LoVo (cell line): ENCODE measurements around the gene TEAD1.

Source experiments
- DNase-seq: peaks from one replicate; pipeline ENCODE4 v3.0.0-alpha.2; 2016; ENCODE audit warnings: low spot score

TEAD1 gene

DNA sequence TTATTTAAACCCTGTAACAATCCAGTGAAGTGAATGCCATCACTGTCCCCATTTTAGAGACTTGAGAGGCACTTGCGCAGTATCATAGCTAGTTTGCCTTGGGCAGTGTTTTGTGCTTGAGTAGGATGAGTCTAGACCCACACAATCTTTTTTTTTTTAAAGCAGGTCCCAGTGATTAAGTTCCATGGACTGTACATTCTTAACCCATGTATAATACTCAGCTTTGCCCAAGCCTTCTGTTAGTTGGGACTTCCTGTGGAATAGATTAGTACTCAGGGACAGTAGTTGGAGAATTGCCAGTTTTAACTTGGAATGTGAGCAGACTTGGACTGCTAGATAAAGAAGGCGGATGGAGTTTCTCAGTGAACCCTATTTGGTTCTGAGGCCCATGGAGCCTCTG is 226.3 kb downstream of the TEAD1 start:
- DNase-seq: peak; percentile 15

DNA sequence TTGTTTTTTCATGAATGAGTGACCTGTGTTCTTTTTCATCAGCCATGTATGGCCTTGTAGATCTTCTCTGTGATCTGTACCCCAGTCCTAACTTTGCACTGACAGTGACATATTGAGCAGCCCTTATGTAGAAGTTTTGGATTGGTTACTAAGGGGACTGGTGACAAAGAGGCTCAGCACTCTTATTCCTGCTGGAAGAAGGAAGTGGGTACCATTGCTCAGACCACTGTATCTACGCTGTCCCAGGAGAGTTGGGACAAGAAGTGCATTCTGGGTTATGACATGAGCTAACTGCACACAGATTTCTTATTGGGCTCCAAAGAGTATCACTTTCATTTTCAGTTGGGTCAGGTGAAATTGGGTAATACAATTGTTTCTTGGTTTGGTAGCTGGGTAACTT is 227.1 kb downstream of the TEAD1 start:
- DNase-seq: no peak

DNA sequence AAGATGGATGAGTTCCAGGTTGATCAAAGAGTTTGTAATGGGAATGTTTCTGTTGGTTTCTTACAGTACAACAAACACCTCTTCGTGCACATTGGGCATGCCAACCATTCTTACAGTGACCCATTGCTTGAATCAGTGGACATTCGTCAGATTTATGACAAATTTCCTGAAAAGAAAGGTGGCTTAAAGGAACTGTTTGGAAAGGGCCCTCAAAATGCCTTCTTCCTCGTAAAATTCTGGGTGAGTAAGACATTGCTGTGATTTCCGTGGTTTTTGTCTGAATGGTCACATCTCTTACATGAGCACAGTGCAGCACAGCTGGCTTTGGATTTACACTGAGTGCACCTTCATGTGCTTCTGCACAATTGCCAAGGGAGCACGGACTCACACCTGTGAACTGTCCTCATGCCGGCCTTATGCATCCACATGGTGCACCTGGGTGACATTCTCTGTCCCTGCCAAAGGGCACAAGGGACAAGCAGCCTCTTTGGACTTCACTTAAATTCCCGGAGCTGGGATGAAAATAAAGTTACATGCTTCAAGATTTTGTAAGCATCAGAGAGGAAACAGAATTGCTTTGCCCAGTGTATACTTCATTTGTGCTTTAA is 227.8 kb downstream of the TEAD1 start:
- DNase-seq: peak; percentile 2

DNA sequence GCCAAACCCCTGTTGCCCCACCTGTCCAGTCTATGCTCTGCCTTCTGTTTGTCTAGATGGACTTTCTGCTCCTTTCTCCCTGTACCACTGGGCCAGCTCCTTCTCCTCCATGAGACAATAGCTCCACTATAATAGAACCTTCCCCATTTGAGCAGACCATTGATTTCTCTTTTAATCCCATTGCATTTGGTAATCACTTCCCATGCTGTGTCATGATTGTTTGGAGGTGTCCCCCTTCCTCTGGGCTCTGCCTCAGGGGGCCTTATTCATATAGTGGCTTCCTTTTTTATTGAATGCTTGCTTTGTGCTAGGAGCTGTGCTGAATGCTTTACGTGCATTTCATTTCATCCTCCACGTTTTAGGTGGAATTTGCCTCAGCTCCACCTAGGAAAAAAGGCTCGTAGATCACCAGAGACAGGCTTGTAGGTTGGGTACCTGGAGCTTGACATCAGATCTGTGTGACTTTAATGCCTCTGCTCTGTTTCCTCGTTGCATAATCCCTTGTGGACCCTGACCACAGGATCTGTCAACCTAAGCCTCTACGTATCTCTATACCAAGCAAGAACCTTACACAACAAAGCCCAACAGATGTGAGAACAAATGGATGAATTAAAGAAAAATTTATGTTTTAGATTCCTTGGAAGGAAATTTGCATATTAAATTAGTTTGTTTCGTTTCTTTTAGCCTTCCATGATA is 228.7 kb downstream of the TEAD1 start:
- DNase-seq: no peak

DNA sequence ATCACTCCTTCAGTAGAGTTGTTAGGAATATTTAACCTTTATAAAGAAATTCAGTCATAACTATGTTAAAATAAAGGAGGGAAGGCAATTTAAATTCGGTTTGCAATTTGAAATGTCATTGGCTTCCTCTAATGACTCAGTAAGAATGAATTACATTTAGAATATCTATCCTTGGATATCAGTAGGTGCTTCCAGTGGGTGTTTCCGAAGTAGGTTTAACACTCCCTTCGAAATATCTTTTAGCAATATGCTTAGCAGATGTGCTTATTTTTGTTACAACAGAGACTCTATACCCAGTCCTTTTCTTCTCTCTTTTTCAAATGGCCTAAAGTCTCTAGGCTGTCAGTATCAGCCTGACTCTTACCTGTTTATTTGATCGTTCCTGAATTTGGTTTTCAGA is 231.2 kb downstream of the TEAD1 start:
- DNase-seq: no peak

DNA sequence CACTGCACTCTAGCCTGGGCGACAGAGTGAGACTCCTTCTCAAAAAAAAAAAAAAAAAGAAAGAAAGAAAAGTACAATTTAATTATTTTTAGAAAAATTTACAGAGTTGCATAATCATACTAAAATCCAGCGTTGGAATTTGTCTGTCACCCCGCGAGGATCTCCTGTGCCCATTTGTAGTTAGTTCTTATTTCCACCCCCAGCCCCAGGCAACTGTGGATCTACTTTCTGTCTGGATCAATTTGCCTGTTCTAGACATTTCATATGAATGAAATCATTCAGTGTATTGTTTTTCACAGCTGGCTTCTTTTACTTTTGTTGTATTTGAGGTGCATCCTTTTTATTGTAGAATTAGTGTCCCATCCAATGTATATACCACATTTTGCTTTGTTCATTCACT is 232.3 kb downstream of the TEAD1 start:
- no peak for DNase-seq

DNA sequence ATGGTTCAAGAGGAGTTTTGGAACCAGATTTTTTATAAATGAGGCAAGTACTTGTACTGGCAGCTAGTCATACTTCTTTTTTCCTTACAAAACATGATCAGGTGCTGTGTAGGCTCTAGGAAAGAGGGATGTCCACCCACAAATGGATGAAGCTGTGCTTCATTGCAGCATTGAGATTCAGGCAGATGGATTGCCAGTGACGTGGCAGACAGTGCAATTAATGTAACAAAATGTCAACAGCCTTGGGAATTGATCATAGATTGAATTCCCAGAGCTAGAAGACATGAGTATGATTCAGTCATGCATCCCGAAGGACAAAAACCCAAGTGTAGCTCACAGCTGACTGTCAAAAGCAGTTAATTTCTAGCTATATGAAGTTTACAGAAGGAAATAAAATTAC is 235.7 kb downstream of the TEAD1 start:
- DNase-seq: no peak

DNA sequence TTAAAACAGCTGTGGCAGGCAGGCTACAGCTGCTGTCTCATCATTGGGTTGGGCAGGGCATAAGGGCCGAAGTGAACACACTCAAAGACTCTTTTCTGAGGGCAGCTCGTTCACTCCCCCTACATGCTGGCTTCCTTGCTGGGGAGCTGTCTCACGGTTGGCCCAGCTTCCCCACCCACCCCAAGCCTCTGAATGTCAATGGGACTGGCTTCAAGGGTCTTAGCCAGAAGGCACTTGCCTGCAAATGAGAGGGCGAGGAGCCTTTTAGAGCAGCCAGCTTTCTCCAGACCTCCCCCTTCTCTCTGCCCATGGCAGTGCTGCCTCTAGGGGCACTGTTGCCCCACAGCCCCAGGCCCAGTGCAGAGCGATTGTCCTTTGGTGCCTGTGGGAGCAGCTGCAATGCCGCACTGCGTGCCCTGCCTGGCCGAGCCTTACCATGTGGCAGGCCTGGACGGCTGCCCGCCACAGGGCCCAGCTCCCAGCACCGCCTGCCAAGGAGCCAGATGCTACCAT is 240.2 kb downstream of the TEAD1 start:
- no peak for DNase-seq

DNA sequence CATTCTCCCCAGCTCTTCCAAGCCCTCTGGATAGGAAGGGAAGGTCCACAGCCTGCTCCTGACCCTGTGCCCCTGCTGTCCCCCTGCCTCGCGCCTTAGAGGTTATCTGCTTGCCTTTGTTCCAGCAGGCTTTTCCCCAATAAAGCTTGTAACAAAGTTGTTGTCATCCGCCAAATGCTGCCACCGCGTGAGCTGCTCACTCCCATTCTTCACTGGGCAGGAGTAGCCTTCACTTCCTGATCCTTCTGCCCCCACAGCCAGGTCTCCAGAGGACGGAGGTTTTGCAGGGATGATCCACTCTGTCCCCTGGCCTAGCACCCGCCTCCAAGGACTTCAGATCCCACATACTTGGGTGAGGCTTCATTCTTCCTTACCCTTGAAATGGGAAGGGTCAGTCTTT is 240.9 kb downstream of the TEAD1 start:
- DNase-seq: no peak

DNA sequence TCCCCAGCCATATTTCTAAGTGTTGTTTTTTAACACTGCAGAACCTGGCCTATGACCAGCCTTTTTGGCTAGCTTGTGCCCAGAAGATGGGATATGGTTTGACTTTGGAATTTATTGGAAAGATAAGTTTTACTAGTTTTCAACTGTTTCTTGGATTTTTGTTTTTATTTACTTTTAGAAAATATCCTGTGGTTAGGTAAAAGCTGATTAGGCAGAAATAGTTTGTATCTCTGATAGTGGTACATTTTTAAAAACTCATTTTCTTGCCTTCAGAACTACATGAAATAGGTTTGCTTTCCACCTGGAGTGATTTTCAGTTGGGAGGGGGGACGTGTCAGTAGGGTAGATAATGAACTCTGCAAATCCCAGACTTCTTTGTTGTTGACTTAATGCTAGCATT is 243.6 kb downstream of the TEAD1 start:
- DNase-seq: no peak

DNA sequence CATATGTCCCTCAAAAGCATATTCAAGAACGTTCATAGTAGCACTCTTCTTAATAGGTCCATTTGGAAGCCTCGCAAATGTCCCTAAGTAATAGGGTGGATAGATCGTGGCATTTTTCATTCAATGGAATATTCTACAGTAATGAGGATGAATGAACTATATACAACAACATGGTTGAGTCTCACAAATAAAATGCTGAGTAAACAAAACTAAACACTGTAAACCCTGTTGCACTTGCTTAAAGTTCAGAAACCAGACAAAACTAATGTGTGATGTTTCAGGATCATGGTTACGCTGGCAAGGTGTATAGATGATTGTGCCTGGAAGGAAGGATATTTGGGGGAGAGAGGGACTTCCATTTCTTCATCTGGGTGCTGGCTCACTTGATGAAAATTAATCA is 244.4 kb downstream of the TEAD1 start:
- no peak for DNase-seq

DNA sequence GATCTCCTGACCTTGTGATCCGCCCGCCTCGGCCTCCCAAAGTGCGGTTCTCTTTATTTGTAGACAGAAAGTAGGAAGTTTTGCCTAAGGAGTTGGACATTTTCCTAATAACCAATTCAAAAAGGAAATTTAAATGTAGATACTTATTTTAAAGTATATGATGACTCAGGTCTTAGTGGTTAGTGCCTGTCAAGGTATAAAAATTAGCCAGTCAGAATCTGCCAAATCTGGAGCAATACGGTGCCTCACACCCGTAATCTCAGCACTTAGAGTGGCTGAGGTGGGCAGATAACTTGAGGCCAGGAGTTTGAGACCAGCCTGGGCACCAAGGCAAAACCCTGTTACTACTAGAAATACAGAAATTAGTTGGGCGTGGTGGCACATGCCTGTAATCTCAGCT is 248.2 kb downstream of the TEAD1 start:
- DNase-seq: no peak

DNA sequence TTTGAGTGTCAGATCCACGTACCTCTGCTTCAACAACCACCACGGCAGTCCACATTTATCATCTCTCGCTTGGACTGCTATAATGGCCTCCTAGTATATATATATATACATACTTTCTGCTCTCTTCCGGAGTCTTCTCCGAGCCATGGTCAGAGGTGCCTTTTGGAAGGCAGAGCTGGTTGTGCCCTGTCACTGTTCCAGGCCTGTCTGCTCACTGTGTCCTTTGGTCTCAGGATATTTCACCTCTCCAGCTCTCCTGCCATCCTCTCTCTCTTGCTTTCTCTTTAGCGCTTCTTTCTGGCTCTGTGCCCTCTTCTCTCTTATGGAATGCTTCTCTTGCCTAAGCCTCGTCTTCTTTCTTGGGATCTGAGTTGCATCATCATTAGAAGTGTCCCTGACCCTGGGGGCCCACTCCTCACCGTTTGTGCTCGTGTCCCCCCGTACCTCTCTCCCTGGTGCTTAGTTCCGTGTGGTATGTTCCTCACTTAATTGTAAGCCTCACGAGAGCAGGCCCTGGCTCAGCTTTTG is 248.8 kb downstream of the TEAD1 start:
- DNase-seq: no peak

DNA sequence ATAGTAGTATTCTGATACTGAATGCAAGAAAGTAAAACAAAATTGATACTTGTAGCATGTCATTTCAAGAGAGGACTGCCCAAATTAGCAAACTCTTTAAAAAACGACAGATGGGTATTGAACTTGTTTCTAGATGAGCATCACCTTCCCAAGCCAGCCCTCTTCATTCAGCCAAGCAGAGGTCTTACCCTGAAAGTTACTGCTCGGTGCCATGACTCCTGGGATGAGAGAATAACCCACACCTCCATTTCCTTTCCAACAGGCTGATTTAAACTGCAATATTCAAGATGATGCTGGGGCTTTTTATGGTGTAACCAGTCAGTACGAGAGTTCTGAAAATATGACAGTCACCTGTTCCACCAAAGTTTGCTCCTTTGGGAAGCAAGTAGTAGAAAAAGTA is 250.4 kb downstream of the TEAD1 start:
- DNase-seq: no peak

DNA sequence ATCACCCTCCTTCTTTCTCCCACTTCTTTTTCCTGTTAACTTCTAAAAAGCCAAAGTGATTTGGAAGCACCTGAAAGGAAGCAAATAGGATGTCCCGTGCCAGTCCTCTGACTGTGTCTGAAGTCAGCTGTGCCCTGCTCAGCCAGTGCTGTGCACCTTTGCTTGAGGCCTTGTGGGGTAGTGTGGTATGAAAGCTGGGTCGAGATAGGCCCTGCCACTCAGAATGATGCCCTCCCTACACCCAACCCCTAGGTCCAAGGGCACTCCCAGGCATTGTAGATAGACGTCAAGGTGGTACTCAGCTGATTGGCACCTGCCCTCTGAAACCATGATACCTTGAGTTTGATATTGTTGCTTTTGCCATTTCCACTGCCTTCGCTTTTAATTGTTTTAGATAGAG is 251.3 kb downstream of the TEAD1 start:
- no peak for DNase-seq

DNA sequence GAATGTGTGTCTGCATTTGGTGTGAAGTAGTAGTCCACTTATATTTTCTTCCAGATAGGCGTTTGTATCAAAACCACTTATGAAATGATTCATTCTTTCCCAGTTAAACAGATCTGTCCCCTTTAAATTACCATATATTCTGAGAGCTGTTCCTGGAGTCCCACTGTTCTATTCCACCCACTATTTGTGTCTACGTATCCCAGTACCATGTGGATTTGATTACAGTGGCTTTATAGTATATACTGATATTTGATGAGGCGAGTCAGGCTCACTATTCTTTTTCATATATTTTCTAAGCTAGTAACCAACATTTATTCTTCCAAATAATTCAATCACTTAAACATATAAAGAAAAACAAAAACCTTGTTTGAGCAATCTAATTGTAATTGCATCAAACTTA is 253.0 kb downstream of the TEAD1 start:
- DNase-seq: no peak

DNA sequence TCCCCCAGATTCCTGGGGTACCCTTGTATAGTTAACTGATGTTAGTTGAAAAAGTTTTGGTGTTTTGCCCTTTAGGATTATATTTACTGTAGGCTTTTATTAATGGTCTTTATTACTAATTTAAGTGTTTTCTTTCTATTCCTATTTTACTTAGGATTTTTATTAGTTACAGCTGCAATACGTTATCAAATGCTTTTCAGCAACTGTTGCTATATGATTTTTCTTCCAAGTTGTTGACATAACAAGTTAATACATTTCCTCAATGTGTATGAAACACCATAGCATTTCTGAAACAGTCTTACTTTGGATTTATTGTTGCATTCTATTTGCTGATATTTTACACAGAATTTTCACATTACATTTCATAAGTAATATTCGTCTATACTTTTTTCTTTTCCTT is 253.7 kb downstream of the TEAD1 start:
- no peak for DNase-seq

DNA sequence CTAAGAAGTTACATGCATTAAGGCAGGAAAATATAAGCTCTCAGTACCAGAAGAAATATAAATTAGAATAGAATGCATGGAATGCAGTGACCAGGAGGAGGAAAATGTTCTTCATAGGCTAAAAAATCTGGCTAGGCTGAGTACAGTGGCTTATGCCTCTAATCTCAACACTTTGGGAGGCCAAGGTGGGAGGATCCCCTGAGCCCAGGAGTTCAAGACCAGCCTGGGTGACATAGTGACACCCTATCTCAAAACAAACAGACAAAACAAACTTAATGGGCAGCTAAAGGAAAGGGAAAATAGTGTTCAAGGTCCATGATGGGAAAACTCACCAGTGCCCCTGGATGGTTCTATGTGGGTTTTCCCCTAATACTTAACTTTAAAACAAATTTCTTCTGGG is 256.6 kb downstream of the TEAD1 start:
- DNase-seq: no peak

DNA sequence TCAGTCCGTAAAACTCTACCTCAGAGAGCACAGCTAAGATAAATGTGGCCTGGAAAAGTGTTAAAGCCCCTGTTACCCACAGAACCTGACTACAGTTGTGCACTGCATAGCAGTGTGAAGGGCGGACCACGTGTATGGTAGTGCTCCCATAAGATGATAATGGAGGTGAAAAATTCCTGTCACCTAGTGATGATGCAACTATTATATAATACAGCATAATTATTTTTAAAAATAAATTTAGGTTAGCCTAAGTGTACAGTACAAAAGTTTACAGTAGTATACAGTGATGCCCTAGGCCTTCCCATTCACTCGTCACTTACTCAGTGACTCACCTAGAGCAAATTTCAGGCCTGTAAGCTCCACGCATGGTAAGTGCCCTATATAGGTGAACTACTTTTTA is 258.3 kb downstream of the TEAD1 start:
- no peak for DNase-seq

DNA sequence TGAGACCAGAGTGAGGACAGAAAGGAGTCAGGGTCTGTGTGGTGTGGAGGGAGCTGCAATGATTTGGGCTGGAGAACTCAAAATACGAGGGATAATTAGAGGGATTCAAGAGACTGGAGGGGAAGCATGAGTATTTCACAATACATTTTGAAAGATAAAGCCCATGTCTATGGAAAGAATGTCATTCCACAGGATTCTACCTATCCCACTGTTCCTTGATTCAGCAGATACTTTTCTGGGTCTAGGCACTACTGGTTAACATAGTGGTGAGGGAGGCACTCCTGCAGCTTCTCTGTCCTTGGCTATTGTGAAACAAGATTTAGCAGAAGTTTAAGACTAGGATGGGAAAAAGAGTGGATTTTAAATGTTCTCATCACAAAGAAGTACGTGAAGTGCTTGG is 262.0 kb downstream of the TEAD1 start:
- no peak for DNase-seq

DNA sequence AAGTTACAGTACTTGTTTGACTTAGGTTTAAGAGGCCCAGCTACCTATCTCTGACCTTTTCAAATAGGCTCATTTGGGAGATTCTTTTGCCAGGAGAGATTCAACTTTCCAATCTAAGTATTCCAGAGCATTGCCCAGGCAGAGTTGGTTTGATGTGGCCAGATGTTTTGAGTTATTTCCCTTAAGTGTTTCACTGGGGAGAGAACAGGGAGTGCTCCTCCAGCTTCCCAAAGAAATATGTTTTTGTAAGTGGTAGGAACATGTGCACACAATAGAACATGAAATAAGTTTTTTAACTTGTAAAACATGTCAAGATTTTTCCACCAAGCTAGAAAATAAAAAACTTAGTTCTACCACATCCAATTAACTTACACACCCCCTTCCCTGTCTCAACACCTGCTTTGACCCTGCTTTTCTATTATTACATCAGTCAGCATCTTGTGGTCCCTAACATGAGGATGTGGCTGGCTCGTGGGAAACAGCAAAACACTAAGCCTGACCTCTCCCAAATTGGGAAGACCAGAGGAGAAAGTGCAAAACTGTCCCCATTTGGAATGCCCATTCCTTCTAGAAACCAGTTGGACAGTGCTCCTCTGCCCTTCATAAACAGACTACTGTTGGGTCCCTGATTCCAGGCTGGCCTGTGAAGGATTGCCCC is 264.5 kb downstream of the TEAD1 start:
- DNase-seq: no peak

DNA sequence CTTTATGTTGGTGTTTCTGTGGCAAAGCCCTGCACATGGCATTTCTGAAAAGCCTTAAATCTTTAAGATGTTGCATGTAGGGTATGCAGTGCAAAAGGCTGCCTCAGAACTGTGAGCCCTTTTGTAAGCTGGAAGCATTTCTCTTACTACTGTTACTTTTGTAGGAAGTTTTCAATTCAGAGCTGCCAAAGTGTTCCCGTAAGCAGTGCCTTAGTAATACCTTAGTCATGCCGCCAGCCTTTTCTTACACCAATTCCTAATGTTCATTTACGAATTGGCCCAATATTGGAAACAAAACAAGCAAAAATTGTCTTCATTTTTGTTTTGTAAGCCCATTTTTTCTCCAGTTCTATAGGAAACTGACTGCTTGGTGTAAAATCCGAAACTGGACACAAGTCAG is 267.4 kb downstream of the TEAD1 start:
- DNase-seq: no peak

DNA sequence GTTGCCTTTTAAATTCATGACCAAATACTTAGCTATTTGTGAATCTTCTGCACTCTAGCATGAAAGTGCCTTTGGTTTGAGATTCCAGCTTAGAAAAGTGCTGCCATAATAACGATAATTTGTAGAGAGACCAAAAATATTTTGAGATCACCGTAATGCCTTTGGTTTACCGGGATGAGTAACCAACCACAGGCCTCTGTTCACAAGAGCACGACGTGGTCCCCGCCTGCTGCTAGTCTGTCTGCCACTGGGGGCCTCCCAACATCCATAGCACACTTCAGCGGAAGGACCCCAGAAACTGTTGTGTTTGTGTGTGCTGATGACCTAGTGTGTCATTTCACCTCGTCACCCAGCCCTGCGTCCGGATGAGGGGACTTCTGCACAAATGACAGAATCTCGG is 267.9 kb downstream of the TEAD1 start:
- DNase-seq: no peak
